ENCODE results near the gene WLS.

DNA sequence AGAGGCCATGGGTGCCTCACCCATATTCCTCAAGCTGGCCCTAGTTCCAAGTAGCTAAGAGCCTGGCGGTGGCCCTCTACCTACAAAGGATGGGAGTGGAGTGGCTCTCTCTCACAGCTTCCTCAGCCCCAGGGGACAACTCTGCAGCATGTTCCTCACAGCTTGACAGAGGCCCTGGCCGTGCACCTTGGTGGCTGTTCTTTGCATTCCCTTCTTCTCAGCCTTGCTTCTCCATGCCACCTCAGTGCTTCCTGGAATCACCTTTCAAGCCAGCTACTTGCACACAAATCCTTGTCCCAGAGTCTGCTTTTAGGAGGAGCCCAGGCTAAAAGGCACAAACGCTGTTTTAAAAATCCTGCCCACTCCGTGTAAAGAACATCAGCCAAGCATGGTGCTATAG, 112.9 kb downstream of the WLS start:
- TF ChIP-seq, protein P1, sequence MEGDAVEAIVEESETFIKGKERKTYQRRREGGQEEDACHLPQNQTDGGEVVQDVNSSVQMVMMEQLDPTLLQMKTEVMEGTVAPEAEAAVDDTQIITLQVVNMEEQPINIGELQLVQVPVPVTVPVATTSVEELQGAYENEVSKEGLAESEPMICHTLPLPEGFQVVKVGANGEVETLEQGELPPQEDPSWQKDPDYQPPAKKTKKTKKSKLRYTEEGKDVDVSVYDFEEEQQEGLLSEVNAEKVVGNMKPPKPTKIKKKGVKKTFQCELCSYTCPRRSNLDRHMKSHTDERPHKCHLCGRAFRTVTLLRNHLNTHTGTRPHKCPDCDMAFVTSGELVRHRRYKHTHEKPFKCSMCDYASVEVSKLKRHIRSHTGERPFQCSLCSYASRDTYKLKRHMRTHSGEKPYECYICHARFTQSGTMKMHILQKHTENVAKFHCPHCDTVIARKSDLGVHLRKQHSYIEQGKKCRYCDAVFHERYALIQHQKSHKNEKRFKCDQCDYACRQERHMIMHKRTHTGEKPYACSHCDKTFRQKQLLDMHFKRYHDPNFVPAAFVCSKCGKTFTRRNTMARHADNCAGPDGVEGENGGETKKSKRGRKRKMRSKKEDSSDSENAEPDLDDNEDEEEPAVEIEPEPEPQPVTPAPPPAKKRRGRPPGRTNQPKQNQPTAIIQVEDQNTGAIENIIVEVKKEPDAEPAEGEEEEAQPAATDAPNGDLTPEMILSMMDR (IDR thresholded peaks at IDR 0.05), result no peak
- no peak for TF ChIP-seq POLR2A (IDR thresholded peaks at IDR 0.05)
- no peak for TF ChIP-seq EP300 (IDR thresholded peaks at IDR 0.05)

Measured in tibial nerve (tissue), 4 donors.